Vagina (tissue), 2 donors: ENCODE measurements around the gene CHAT.

Source experiments
- POLR2A ChIP-seq, 2 donors: fragments of 450-650 bp; IDR thresholded peaks; one replicate each; pipeline ENCODE4 v1.6.1; 2017; ENCODE audit warnings: antibody characterized with exemption in 2 of 2, mild to moderate bottlenecking in 2 of 2, moderate library complexity in 2 of 2
- POLR2AphosphoS5 ChIP-seq, 2 donors: sonication (generic); formaldehyde crosslinking; IDR thresholded peaks; one replicate each; pipeline ENCODE4 v1.9.0; 2017; ENCODE audit warnings: antibody characterized with exemption in 2 of 2, mild to moderate bottlenecking in 2 of 2, low read depth in 1 of 2; ENCODE audit not compliant: insufficient read depth in 1 of 2
- TF ChIP-seq, protein P1 (sequence below), 3 experiments: fragments of 450-650 bp in 2 of 3; fragments of 200-600 bp in 1 of 3; sonication (generic) in 1 of 3; IDR thresholded peaks; one replicate each; pipeline ENCODE4 v1.5.1; 2017 to 2019; ENCODE audit warnings: antibody characterized with exemption in 3 of 3, mild to moderate bottlenecking in 2 of 3, moderate library complexity in 2 of 3

DNA sequence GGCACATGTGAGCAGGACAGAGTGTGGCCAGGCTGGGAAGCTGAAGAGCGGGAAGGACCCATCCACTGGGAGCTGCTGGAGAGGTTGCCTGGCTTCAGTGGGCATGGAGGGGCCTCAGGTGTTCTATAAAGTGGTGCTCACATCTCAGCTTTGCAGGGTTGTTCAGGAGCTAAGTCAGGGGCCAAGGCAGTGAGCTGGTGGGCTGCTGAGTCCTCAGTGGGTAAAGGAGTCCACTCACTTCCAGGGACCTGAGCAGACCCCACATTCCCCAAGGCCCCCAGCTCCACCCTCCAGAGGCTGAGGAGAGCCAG, 36.8 kb downstream of the CHAT start:
- TF ChIP-seq, protein P1, sequence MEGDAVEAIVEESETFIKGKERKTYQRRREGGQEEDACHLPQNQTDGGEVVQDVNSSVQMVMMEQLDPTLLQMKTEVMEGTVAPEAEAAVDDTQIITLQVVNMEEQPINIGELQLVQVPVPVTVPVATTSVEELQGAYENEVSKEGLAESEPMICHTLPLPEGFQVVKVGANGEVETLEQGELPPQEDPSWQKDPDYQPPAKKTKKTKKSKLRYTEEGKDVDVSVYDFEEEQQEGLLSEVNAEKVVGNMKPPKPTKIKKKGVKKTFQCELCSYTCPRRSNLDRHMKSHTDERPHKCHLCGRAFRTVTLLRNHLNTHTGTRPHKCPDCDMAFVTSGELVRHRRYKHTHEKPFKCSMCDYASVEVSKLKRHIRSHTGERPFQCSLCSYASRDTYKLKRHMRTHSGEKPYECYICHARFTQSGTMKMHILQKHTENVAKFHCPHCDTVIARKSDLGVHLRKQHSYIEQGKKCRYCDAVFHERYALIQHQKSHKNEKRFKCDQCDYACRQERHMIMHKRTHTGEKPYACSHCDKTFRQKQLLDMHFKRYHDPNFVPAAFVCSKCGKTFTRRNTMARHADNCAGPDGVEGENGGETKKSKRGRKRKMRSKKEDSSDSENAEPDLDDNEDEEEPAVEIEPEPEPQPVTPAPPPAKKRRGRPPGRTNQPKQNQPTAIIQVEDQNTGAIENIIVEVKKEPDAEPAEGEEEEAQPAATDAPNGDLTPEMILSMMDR (IDR thresholded peaks at IDR 0.05): no peak
- TF ChIP-seq POLR2A (IDR thresholded peaks at IDR 0.05): no peak
- TF ChIP-seq POLR2AphosphoS5 (IDR thresholded peaks at IDR 0.05; ENCODE audit: insufficient read depth in 1 of 2, low read depth in 1 of 2): no peak
